OCI-LY1 (cell line): Measurements from ENCODE around the gene GATA2.

Source experiments
- H2AFZ ChIP-seq: fragments of 200-600 bp; sonication (generic), shearing (Covaris generic); 2 replicates; pipeline ENCODE4 v1.6.0; 2014; ENCODE audit warnings: antibody characterized with exemption, mild to moderate bottlenecking, low read length
- H3F3A ChIP-seq: fragments of 200-600 bp; sonication (generic), shearing (Covaris generic); 2 replicates; pipeline ENCODE4 v1.6.0; 2014; ENCODE audit warnings: mild to moderate bottlenecking, antibody characterized with exemption, low read length, moderate library complexity; ENCODE audit not compliant: insufficient read depth
- H3K27ac ChIP-seq: fragments of 200-600 bp; sonication (generic); 2 replicates; pipeline ENCODE4 v1.5.1; 2014; ENCODE audit warnings: low read length, mixed run types, mild to moderate bottlenecking, low read depth; ENCODE audit not compliant: poor library complexity, severe bottlenecking
- H3K27me3 ChIP-seq: fragments of 200-600 bp; sonication (generic); 2 replicates; pipeline ENCODE4 v1.6.0; 2014; ENCODE audit warnings: antibody characterized with exemption, mild to moderate bottlenecking, low read length, moderate library complexity; ENCODE audit not compliant: insufficient read depth
- H3K36me3 ChIP-seq: fragments of 200-600 bp; sonication (generic); 2 replicates; pipeline ENCODE4 v1.6.1; 2014; ENCODE audit warnings: mild to moderate bottlenecking, antibody characterized with exemption, low read length, moderate library complexity, mixed read lengths; ENCODE audit not compliant: insufficient read depth
- H3K4me1 ChIP-seq: fragments of 200-600 bp; sonication (generic); 2 replicates; pipeline ENCODE4 v1.5.1; 2014; ENCODE audit warnings: mild to moderate bottlenecking, low read length, moderate library complexity; ENCODE audit not compliant: insufficient read depth, severe bottlenecking
- H3K4me2 ChIP-seq: fragments of 200-600 bp; sonication (generic), shearing (Covaris generic); 2 replicates; pipeline ENCODE4 v1.6.1; 2014; ENCODE audit warnings: low read length
- H3K4me3 ChIP-seq: fragments of 200-600 bp; sonication (generic); 2 replicates; pipeline ENCODE4 v1.5.1; 2014; ENCODE audit warnings: low read length, low read depth, mild to moderate bottlenecking, mixed read lengths; ENCODE audit not compliant: poor library complexity, severe bottlenecking
- H3K79me2 ChIP-seq: fragments of 200-600 bp; shearing (Covaris generic); 2 replicates; pipeline ENCODE4 v1.6.1; 2016; ENCODE audit warnings: mixed run types, low read length, mixed read lengths; ENCODE audit not compliant: insufficient read depth
- H3K9ac ChIP-seq: fragments of 200-600 bp; sonication (generic), shearing (Covaris generic); 2 replicates; pipeline ENCODE4 v1.6.1; 2014; ENCODE audit warnings: mild to moderate bottlenecking, low read length, mixed read lengths
- H3K9me2 ChIP-seq: fragments of 200-600 bp; sonication (generic), shearing (Covaris generic); 2 replicates; pipeline ENCODE4 v1.6.1; 2014; ENCODE audit warnings: low read depth, mild to moderate bottlenecking, low read length, mixed read lengths
- H3K9me3 ChIP-seq: fragments of 200-600 bp; shearing (Covaris generic); 2 replicates; pipeline ENCODE4 v1.6.1; 2014; ENCODE audit warnings: low read length, mixed read lengths
- H4K20me1 ChIP-seq: fragments of 200-600 bp; sonication (generic), shearing (Covaris generic); 2 replicates; pipeline ENCODE4 v1.6.0; 2016; ENCODE audit warnings: mild to moderate bottlenecking, low read length; ENCODE audit not compliant: insufficient read depth
- CTCF ChIP-seq: fragments of 200-600 bp; sonication (generic), shearing (Covaris generic); IDR thresholded peaks from 2 replicates; pipeline ENCODE4 v1.5.1; 2017; ENCODE audit warnings: mild to moderate bottlenecking, antibody characterized with exemption, low read length, moderate library complexity, mixed read lengths
- EZH2 ChIP-seq: fragments of 200-600 bp; sonication (generic), shearing (Covaris generic); IDR thresholded peaks from 2 replicates; pipeline ENCODE4 v1.8.0; 2017; ENCODE audit warnings: borderline replicate concordance, mixed run types, mild to moderate bottlenecking, antibody characterized with exemption, low read length, moderate library complexity, mixed read lengths

Gene GATA2

GRCh38 chr3:128463354-128463753, 29.6 kb downstream of the GATA2 start:
- no peak overlapping the region for H3K27ac ChIP-seq
- no peak overlapping the region for H3K9ac ChIP-seq
- no peaks in the 10 kb centered on the region for H4K20me1 ChIP-seq
- H3F3A ChIP-seq, result no peaks in the 10 kb centered on the region
- TF ChIP-seq EZH2, result no peak
- TF ChIP-seq CTCF, result no peak
- H3K9me3 ChIP-seq, result no peaks in the 10 kb centered on the region
- no peak overlapping the region for H3K4me2 ChIP-seq
- no peak overlapping the region for H3K4me3 ChIP-seq
- H3K27me3 ChIP-seq, result peaks cover 4% of the 10 kb centered on the region; the same call in 1 of the 2 replicates
- H3K4me1 ChIP-seq, result no peaks in the 10 kb centered on the region
- H3K79me2 ChIP-seq, result no peaks in the 10 kb centered on the region
- no peaks in the 10 kb centered on the region for H3K36me3 ChIP-seq
- no peak overlapping the region for H2AFZ ChIP-seq
- H3K9me2 ChIP-seq, result no peaks in the 10 kb centered on the region

- H3K36me3 ChIP-seq, result no peaks in the 10 kb centered on the region
- no peaks in the 10 kb centered on the region for H3F3A ChIP-seq
- no peaks in the 10 kb centered on the region for H3K4me1 ChIP-seq
- no peak overlapping the region for H2AFZ ChIP-seq
- no peak overlapping the region for H3K4me2 ChIP-seq
- no peak overlapping the region for H3K27ac ChIP-seq
- H3K4me3 ChIP-seq, result no peak overlapping the region
- TF ChIP-seq CTCF, result no peak
- no peak for TF ChIP-seq EZH2
- H3K79me2 ChIP-seq, result no peaks in the 10 kb centered on the region
- no peaks in the 10 kb centered on the region for H4K20me1 ChIP-seq
- peaks cover 5% of the 10 kb centered on the region; the same call in 1 of the 2 replicates for H3K27me3 ChIP-seq
- no peaks in the 10 kb centered on the region for H3K9me2 ChIP-seq
- no peaks in the 10 kb centered on the region for H3K9me3 ChIP-seq
- no peak overlapping the region for H3K9ac ChIP-seq
These were observed 30.1 kb downstream of the GATA2 start for GRCh38 chr3:128462931-128463330.

- Histone ChIP-seq H3K9me3 (no peaks in the 10 kb centered on the region), H3K27ac (no peak overlapping the region), H2AFZ (no peak overlapping the region), H3K9ac (no peak overlapping the region), H3K9me2 (no peaks in the 10 kb centered on the region), H3K4me2 (no peak overlapping the region), H4K20me1 (no peaks in the 10 kb centered on the region), H3K79me2 (no peaks in the 10 kb centered on the region), H3K4me1 (no peaks in the 10 kb centered on the region), H3K4me3 (no peak overlapping the region), H3K27me3 (peaks cover 4% of the 10 kb centered on the region; the same call in 1 of the 2 replicates), H3K36me3 (no peaks in the 10 kb centered on the region), H3F3A (no peaks in the 10 kb centered on the region)
- TF ChIP-seq CTCF (no peak), EZH2 (no peak)
These were observed 30.6 kb downstream of the GATA2 start for GRCh38 chr3:128462341-128462910.
